HG03457 (cell line): ENCODE data around the gene DRAP1.
"Not testable (repeated sequence)": the region's sequence is repeated elsewhere in the genome, so short reads cannot be mapped to it uniquely, and the experiment has no call there.

Experiments used
- ATAC-seq: cut with Tn5 transposase; IDR thresholded peaks from one replicate; pipeline ENCODE4 v1.9.1; 2021; ENCODE audit warnings: moderate number of reproducible peaks; ENCODE audit not compliant: unreplicated experiment

DRAP1 gene

GRCh38 chr11:65886826-65887722 lies 32.2 kb upstream of the DRAP1 start:
- no peak for ATAC-seq

- ATAC-seq, result no peak
These were observed 31.5 kb upstream of the DRAP1 start for GRCh38 chr11:65887723-65888162.

- ATAC-seq, result no peak
These were observed 30.9 kb upstream of the DRAP1 start, which contains the start of gene FIBP for GRCh38 chr11:65888163-65888814. Gene FIBP (minus strand): TSS chr11:65888471. CDS start chr11:65888418, 53 bp downstream.

GRCh38 chr11:65890324-65891218 lies 28.7 kb upstream of the DRAP1 start, which contains the start of gene CCDC85B:
Gene CCDC85B (plus strand): TSS chr11:65890673. CDS start chr11:65890784, 111 bp downstream.
- peak; percentile 40 for ATAC-seq

- ATAC-seq, result no peak
These were observed 27.7 kb upstream of the DRAP1 start for GRCh38 chr11:65891219-65892136.

- ATAC-seq, result not testable (repeated sequence)
These were observed 27.1 kb upstream of the DRAP1 start for GRCh38 chr11:65892137-65892540.

GRCh38 chr11:65892661-65893317 lies 26.4 kb upstream of the DRAP1 start:
- ATAC-seq, result no peak

- ATAC-seq, result no peak
These were observed 25.1 kb upstream of the DRAP1 start for GRCh38 chr11:65894034-65894591.

GRCh38 chr11:65895482-65895981 lies 23.7 kb upstream of the DRAP1 start:
- no peak for ATAC-seq

- ATAC-seq, result no peak
These were observed 22.9 kb upstream of the DRAP1 start for GRCh38 chr11:65896034-65896999.

GRCh38 chr11:65897020-65897471 lies 22.2 kb upstream of the DRAP1 start:
- no peak for ATAC-seq

GRCh38 chr11:65898656-65899355 lies 20.4 kb upstream of the DRAP1 start:
- ATAC-seq, result no peak

GRCh38 chr11:65899356-65900124 lies 19.7 kb upstream of the DRAP1 start:
- no peak for ATAC-seq

- ATAC-seq, result peak; percentile 62
These were observed 18.9 kb upstream of the DRAP1 start, which contains the start of gene FOSL1 for GRCh38 chr11:65900125-65900898. Gene FOSL1 (minus strand): TSS chr11:65900388. CDS start chr11:65900339, 49 bp downstream.

GRCh38 chr11:65900899-65901180 lies 18.4 kb upstream of the DRAP1 start:
- no peak for ATAC-seq
